HG03432 (cell line): Measurements from ENCODE around the gene TAB2.
A peak's percentile ranks its signal among the peaks of the same experiment; 100 is the strongest.

Source experiments
- ATAC-seq: cut with Tn5 transposase; IDR thresholded peaks from one replicate; pipeline ENCODE4 v1.9.1; 2021; ENCODE audit warnings: mild to moderate bottlenecking, moderate library complexity; ENCODE audit not compliant: unreplicated experiment

Gene TAB2

DNA sequence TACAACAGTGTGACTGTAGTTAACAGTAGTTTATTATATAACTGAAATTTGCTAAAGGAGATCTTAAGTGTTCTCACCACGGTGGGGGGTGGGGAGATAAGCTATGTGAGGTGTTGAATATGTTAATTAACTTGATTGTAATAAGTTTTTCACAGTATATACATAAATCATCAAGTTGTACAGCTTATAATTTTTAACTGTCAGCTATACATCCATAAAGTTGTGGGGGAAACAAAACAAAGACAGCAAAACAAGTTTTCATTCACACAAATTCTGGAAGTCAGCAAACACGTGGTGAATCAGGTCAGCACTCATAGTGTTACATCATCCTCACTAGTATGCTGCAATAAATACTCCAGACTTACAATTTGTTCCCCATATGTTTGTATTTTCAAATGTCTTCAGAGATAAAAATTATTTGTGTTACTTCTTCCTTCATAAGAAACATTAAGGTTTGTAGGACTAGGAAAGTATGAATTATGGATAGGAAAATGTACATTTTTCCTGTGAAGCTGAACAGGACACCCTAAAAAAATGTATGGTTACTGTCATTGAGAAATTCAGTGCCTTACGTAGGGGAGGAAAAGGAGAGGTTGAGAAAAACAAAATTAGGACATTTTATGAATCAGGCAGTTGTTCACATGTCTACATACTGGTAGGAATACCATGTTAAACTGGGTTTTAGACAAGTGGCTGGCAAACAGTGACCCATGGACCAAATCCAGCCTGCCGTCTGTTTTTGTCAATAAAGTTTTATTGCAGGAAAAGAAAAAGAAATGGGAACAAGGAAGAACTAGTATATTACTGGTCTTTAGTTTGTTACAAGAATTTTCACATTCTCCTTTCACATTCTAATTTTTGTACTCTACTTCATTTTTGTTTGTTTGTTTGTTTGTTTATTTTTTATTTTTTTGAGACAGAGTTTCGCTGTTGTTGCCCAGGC lies 88.6 kb downstream of the TAB2 start:
- ATAC-seq: no peak

DNA sequence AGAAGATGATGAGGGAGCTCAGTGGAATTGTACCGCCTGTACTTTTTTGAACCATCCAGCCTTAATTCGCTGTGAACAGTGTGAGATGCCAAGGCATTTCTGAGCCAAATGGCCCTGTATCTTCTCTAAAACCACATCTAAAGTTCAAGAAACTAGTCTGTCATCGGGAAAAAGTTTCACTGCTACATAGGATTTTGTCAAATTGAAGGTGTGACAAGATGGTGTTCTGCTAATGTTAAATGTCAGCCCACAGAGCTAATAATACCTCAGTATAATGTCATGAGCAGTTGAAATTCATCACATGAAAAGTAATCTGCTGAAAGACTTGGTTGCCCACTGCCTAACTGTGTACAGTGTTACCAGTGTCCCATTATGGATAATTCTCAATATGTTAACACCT lies 92.1 kb downstream of the TAB2 start:
- no peak for ATAC-seq

DNA sequence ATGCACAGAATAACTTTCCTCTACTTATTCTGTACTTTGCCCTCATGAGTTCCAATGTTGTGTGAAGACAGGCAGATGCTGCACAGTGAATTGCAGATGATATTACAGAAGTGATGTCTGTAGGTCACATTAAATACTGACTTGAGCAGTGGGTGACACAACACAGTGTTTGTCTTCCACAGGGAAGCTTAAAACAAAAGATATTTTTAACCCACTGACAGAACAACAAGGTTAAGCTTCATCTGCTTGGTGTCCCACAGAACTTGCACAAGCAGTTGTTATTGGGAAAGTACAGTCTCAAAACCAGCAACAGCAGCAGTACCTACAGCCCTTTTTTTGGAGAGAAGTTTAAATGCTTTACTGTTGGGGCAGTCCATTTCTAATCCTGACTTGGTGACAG lies 93.0 kb downstream of the TAB2 start:
- no peak for ATAC-seq

DNA sequence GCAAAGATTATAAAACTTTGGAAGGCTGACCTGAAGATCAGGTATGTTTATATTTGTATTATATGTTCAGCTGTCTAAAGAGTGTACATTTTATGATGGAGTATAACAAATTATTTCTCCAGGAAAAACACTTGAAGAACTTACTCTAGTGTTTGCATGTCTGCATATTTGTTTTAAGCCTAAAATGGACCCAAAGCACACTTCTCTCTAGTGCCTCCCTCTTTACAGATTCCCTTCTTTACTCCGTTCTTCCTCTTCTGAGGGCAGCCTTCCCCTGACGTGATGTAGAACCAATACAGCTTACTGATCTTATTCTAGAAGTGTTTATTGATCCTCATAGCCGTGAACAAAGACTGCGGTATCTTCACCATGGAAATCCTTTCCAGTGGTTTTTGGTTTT lies 96.5 kb downstream of the TAB2 start:
- no peak for ATAC-seq

DNA sequence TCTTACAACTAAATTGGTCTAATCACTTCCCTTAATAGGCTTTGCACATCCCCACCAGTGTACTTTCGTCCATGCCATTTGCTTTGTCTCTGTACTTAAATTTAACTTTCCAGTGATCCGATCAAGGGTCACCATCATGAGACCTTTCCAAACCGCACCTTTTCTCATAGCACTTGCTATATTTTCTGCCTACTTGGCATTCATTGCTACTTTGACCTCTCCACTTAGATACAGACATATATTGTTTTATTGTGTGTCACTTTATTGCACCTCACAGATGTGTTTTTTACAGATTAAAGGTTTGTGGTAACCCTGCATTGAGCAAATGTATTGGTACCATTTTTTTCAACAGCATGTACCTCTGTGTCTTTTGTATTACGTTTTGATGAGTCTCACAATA lies 97.3 kb downstream of the TAB2 start:
- no peak for ATAC-seq

DNA sequence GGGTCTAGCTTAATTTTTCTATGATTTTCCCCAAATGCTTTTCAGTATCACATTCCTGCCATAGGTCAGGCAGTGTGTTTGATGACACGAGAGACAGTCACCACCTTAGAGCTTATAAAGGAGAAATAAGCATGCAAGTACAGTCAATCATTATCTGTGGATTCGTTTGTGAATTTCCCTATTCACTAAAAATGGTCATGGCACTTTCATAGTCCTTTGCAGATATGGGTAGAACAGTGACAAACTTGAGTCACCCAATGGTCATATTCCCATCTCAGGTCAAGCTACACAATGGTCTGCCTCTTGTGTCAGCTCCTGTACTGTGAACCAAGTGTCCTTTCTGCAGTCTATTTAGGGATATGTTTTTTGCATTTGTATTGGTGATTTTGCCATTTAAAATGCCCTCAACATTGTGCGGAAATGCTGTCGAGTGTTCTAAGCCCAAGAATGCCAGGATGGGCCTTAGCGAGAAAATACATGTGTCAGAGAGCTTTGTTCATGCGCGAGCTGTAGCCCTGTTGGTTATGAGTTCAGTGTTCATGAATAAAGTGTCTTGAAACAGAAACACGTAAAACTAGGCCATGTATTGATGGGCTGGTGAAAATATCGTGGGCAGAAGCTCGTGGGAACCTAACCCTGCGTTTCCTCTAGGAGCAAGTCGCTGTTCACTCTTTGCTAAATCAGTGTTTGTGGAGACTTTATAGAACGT lies 102.3 kb downstream of the TAB2 start:
- no peak for ATAC-seq

DNA sequence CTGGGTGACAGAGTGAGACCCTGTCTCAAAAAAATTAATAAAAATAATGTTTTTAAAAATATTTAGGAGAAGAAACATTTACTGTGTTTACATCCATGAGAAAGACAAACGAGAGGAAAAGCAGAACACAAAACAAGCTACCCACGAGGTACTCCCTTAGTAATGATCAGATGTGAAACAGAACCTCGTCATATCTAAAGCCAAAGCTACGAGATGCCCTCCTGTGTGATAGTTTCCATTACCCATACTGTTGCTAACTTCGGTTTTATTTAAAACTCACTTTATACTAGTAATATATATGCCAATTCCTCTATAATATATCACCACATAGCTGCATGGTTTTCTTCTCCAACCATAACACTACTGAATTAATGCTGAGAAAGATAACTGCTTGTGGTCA lies 103.6 kb downstream of the TAB2 start:
- ATAC-seq: no peak

DNA sequence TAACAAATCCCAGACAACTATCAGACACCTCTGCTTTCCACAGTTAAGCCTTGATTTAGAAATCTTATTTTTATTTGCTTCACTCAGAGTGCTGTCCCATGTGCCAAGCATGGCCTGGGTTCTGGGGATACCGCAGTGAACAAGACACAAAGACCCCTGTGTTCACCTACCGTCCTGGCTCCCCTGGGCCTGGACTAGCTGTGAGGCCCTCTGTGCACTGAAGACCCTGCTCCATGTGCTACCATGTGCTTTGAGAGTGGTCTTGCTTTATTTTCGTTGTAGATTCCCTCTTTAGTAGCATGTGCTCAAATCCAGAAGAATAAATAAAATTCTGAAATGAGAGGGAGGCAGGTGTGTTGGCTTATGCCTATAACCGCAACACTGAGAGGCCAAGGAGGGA lies 105.1 kb downstream of the TAB2 start:
- no peak for ATAC-seq

DNA sequence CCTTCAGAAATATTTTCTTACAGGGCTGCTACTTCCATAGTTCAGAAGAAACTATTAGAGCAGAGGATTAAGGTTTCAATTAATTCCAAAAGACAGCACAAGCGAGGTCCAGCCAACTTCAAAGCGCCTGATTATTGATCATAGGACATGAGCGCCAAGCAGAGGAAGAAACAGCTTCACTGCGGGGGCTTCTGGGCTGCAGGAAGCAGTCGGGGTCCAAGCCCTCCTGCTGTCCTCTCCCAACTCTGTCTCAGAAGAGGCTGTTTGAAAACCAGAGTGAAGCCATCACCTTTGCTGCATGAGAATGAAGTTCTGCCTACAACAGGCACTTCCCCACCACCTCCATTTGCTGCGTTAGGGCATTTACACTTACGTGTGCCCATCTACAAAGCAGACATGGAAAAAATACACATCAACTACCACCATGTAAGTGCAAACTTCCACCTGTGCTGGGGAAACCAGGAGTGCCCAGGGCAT lies 106.5 kb downstream of the TAB2 start:
- no peak for ATAC-seq

DNA sequence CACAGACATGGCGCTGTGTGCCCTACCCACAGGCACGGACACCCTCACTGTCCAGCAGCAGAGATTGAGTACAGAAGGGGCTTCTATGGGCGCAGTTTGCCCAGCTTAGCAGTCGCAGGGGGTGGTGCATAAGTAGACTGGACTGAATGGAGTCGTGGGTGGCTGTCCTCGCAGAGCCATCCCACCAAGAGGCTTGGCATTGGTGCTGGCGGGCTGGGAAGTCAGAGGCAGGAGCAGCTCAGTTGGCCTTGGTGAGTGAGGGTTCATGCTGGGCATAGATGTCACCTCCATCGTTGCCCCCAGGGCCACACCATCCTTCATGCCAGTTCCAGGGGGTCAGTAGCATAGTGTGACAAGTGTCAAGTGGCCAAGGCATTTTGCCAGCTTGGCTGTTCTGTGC lies 107.7 kb downstream of the TAB2 start:
- no peak for ATAC-seq

DNA sequence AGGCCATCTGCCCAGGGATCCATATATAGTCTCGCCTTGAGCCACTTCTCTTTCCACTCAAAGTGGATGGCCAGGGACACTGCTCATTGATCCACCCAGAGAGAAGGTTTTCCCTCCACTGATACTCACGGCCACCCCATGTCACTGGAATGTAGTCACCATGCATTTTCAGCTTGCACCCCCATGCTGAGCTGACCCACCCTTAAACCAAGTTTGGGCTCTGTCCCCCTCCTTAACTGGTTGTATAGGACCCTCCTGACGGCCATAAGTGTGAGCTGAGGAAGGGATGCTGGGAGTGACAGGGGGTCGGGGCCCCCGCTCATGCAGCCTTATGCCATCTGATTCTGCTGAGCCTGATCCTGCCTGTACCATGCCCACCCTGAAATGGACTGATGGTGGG lies 108.2 kb downstream of the TAB2 start:
- ATAC-seq: no peak

DNA sequence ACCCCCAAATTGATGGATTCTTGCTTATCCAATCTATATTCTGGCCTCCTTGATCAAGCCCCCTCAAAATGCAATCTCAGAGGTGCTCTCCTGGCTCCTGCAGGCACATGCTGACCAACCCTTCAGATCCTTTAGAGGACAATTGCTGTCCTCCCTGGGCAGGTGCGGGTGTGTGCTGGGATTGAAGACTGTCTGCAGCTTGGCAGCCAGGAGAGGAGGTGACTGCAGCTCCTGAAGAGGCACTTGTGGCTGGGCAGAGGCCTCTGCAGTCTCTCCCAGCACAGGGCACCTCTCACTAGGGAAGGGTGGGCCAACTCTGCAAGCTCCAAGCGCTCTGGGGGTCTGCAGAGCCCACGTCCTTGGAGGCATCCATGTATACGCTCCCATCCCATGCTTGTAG lies 111.1 kb downstream of the TAB2 start:
- ATAC-seq: no peak

DNA sequence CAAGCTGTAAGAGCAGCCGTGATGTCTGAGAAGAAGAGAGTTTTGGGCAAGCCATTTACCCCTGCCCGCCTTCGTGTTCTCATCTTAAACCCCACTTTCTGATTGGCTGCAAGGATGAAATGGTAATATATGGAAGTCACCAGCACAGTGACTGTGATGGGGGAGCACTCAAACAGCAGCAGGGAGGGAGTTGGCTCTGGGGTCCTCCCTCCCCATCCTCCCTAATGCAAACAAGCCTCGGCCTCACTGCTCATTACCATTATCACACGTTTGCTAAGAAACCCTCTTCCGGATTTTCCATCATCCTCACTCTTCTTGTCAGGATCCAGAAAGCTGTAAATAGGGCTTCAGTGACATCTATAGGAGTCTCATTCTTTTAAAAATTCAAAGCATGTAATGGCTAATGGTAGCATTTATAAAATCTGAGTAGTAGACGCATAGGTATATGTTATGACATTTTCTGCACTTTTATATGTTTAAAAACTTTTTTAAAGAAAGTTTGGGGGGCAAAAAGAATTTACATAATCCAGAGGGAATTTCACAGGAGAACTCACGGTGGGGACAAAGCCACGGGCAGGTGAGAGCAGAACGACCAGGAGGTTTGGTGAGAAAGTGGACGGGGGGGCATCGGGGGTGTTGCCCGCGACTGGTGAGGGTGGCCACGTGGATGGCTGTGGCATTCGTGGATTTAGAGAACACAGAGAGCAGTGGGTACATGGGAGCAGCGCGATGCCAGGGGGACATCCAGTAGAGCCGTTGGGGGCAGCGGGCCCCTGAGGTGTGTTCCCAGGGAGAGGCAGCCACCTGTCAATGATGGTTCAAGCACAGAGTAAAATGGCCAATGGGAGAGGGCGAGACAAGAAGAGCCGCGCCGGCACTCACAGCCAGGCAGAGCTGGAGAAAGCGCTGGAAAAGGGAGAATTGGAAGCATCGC lies 112.2 kb downstream of the TAB2 start:
- ATAC-seq: no peak

DNA sequence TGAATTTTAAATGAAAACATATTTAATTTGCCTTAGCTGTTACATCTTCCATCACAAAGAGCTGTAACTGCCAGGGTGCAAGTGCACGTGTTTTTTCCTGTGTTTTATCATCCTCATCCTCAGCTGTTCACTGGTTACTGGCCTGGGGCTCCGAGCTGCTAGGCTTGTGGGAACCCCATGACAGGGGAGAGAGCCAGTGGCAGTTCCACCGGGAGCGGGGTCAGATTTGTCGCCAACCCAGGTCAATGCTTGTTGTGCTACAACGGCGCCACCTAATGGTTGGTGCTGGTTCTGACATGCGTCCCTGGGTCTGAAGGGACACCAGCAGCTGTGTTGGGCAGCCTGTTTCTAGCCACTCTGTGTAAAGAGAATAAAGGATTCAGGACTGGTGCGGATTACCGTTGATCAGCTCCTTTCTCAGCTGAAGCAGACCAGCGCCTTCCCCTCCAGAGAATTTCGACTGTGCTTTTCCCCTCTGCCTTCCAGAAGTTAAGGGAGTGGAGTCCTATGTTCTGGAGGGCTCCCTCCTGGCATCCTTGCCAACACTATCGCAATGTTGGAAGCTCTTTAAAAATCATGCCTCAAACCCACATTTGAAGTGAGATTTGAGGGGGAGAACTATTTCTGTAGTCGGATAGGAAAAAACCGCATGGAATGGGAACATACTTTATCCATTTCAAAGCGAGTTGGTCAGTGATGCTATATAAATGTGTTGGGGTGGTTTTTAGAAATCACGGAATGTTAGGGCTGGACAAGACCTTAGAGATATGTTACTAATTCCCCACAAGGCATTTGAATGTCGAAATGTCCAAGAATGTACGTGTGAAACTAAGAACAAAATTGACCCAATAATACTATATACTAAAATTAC lies 114.6 kb downstream of the TAB2 start:
- ATAC-seq: peak; percentile 92

DNA sequence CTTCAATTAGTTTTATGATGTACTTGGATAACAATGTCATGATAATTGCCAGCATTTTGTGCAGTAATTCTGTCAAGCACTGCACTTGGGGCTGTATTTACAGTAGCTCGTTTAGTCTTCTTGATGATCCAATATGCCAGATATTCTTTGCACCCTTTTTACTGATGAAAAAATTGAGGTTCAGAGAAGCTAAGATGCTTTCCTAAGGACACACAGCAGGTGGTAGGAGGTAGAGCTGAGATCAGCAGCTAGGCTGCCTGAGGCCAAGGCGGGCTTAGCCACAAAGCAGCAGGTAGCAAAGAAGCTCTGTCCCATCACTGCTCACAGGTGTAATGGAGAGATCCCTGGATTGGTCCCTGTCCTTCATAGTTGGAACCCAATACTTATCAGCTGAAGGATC lies 115.9 kb downstream of the TAB2 start:
- ATAC-seq: no peak

DNA sequence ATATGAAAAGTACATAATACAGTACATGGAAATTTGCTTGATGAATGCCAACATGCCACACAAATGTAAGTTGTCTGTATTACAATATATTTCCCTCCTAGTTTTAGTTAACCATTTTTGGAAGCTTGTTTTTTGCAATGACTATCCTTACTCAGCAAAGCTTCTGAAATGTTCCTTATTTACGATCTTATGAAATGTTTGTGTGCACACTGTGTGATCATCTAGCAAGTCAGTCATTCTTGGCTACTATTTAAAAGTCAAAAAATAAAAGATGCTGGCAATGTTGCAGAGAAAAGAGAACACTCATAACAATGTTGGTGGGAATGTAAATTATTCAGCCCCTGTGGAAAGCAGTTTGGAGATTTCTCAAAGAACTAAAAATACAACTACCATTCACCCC lies 116.4 kb downstream of the TAB2 start:
- ATAC-seq: no peak

DNA sequence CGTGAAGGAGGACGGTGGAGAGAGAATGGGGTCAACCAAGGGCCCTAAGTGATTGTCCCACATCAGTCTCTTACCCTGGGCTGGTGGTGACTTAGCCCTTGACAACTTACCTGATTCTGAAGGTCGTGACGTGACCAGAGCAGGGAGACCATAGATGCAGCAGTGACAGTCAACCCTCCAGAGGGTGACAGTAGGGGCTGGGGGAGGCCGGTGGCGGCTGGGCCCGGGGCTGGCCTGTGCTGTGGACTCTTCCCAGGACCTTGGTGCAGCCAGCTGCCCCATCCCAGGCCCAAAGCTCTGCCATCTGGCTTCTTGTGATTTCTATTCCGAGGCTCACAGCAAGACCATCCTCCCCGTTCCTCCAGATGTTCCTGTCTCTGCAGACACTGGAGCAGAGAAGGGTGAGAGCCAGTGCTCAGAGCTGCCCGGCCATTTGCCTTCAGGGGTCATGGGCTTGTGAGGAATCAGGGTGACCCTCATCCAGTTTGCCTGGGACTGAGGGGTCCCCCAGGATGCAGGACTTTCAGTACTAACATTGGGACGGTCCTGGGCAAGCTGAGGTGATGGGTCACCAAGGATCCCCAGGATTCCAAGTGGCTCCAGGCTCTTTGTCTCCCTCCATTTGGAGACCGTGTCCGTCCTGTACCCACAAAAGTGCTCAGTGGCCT lies 118.5 kb downstream of the TAB2 start:
- ATAC-seq: no peak

DNA sequence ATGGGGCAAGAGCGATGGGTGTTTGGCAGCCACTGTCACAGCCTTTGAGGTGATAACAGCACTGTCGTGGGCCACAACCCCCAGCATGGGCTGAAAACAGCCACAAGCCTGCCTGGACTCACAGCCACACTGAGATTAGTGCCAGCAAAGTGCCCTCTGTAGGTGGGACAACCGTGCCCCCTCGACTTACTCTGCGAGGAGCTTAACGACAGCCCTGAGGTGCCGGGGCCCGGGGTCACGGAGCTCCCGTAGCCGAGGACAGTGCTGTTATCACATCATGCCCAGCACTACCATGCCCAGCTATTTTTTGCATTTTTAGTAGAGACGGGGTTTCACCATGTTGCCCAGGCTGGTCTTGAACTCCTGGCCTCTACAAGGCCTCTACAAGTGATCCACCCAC lies 119.1 kb downstream of the TAB2 start:
- no peak for ATAC-seq

DNA sequence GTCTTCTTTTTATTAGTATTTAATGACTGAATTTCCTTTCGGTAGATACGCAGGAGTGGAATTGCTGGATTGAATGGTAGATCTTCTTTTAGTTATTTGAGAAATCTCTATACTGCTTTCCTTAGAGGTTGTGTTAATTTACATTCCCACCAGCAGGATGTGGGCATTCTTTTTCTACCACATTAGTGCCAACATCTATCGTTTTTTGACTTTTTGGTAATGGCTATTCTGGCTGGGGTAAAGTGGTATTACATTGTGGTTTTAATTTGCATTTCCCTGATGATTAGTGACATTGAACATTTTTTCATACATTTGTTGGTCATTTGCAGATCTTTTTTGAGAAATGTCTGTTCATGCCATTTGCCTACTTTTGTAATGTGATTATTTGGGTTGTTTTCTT lies 119.7 kb downstream of the TAB2 start:
- no peak for ATAC-seq

DNA sequence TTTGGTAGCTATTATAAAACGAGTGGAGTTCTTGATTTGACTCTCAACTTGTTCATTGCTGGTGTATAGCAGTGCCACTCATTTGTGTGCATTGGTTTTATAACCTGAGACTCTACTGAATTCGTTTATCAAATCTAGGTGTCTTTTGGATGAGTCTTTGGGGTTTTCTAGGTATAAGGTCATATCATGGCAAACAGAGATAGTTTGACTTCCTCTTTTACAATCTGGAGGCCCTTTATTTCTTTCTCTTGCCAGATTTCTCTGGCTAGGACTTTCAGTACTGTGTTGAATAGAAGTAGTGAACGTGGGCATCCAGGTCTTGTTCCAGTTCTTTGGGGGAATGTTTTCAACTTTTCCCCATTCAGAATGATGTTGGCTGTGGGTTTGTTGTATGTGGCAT lies 121.3 kb downstream of the TAB2 start:
- ATAC-seq: peak; percentile 83
